ENCODE data around the gene COG2.
A peak's percentile ranks its signal among the peaks of the same experiment; 100 is the strongest.
"Not testable (repeated sequence)": the region's sequence is repeated elsewhere in the genome, so short reads cannot be mapped to it uniquely, and the experiment has no call there.

Gene COG2, protein sequence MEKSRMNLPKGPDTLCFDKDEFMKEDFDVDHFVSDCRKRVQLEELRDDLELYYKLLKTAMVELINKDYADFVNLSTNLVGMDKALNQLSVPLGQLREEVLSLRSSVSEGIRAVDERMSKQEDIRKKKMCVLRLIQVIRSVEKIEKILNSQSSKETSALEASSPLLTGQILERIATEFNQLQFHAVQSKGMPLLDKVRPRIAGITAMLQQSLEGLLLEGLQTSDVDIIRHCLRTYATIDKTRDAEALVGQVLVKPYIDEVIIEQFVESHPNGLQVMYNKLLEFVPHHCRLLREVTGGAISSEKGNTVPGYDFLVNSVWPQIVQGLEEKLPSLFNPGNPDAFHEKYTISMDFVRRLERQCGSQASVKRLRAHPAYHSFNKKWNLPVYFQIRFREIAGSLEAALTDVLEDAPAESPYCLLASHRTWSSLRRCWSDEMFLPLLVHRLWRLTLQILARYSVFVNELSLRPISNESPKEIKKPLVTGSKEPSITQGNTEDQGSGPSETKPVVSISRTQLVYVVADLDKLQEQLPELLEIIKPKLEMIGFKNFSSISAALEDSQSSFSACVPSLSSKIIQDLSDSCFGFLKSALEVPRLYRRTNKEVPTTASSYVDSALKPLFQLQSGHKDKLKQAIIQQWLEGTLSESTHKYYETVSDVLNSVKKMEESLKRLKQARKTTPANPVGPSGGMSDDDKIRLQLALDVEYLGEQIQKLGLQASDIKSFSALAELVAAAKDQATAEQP

DNA sequence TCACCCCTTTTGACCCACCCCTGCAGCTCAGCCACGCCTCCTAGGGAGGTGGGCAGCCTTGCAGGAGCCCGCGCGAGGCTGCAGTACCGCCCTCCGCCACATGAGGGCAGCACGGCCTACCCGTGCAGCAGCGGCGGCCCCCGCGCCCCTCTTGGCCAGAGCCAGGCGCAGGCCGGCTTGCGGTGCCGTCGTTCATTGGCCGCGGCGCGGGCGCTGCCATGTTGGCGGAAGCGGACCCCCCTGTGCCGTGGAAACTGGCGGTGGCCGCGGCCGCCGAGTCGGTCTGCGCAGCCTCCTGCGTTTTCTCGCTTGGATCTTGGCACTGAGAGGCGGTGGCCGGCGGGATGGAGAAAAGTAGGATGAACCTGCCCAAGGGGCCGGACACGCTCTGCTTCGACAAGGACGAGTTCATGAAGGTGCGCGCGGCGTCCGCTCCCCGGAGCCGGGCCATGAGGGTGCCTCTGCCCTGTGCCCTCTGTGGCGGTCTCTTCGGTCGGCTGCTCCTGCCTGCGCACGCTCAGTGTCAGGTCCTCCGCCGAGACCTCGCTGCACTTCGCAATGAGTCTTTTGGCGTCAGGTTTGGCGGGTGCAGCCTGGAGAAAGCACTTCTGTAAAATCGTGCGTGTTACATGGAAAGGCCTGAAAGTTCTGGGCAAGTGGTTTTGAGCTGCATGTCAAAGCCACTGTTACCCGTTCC lies at the start of gene COG2:
COG2 (plus strand) TSS at position 219 of the 697 bp plus-strand sequence; CDS start at position 345, 126 bp downstream.
- peak; percentile 81 for DNase-seq

GRCh38 chr1:230592848-230593414 lies 49.4 kb upstream of the COG2 start:
- no peak for DNase-seq

DNA sequence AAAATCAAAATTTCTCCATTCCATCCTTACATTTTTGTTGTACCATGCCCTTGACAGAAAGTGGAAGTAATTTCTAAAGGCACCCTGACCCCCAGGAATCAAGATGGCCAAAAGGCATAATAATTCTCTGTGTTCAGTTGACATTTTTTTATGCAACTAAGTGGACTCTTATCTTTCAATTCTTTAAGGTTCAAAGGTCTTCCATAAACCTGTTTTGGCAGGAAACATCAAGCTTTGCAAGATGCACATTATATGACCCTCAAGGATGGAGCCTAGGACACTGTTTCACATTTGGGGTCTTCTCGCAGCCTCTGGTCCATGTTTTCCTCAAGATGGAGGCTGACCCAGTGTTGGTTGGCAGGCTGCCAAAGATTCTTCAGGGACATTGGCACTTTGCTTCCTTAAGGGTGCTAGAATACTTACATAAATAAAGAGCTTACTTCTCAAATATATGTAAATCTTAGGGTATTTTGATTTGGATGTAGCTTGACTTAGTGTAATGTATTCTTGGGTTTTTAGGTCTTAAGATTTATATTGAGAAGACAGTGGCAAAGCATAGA lies 48.0 kb upstream of the COG2 start:
- no peak for DNase-seq

GRCh38 chr1:230595181-230595580 lies 47.1 kb upstream of the COG2 start:
- no peak for DNase-seq

GRCh38 chr1:230596306-230596705 lies 46.0 kb upstream of the COG2 start:
- DNase-seq, result no peak

DNA sequence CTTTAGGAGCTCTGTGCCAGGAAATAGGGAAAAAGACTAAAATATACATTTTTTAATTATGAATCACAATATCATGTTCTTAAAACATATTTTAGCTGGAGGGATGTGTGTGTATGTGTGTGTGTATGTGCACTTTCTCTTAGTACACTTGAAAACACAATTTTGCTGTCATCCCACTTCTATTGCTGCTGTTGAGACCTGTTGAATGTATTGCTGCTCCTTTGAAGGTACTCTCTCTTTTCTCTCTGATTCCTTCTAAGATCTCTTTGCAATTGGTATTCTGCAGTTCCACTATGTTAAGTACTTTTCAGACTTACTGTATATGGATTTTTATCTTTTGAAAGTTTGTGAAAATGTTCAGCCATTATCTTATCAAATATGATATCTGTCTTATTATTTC lies 43.5 kb upstream of the COG2 start:
- no peak for DNase-seq

DNA sequence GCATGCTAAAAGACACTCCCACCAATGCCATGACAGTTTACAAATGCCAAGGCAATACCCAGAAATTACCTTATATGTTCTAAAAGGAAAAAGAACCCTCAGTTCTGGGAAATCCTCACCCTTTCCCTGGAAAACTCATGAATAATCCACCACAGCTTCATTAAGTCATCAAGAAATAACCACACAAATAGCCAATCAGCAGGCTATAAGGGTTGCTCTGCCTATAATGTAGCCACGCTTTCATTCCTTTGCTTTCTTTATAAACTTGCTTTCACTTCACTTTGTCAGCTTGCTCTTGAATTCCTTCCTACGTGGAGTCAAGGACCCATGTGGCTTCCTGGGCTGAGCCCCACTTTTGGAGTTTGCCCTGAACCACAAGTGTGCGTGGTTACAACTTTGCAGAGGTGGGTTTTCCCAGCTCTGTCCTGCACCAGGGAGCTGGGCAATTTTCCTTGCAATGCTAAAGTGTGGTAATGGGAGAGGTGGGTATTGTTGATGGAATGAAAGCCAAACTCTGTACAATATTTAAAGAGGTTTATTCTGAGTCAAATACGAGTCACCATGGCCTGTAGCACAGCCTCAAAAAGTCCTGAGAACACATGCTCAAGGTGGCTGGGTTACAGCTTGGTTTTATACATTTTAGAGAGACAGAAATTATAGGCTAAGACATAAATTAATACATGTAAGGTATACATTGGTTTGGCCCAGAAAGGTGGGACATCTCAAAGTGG lies 42.2 kb upstream of the COG2 start:
- no peak for DNase-seq

- not testable (repeated sequence) for DNase-seq
Measured at GRCh38 chr1:230600657-230601400, 41.5 kb upstream of the COG2 start.

DNA sequence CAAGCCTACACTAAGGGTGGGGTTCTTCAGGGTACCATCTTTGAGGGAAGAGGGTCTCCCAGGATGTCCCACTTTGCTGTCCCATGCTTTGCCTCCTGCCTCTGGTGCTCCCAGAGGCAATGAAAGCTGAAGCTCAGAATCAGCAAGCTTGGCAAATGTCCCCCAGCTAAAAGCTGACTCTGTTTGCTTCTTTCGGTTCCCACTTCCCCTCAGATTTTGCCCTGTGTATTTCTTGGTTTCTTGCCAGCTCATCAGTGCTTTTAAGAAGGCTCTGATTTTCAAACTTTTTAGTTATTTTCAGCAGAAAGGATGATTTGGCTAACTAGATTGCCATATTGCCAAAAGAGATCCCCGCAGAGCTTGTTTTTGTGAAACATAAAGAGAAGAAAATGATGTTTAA lies 33.1 kb upstream of the COG2 start:
- no peak for DNase-seq

DNA sequence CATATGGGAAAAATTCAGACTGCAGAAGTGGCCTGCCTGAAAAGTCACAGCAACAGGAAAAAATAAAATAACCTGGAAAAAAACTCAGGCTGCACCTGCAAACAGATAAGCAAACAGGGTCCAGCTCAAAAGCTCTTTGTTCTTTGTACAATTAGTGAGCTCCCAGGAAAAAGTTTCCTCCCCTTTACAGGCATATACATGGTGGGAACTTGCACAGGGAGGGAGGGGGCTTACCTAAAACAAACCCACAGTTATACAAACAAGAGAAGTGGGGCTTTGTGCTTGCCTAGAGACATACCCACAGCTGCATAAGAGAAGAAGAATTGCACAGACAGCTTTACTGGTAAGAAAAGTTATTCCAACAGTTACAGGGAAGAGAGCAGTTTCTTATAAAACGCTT lies 31.7 kb upstream of the COG2 start:
- DNase-seq, result no peak

GRCh38 chr1:230611128-230611877 lies 31.0 kb upstream of the COG2 start:
- no peak for DNase-seq

GRCh38 chr1:230611878-230612235 lies 30.4 kb upstream of the COG2 start:
- DNase-seq, result no peak

GRCh38 chr1:230612651-230613050 lies 29.6 kb upstream of the COG2 start:
- DNase-seq, result no peak

GRCh38 chr1:230614121-230614520 lies 28.2 kb upstream of the COG2 start:
- DNase-seq, result no peak

DNA sequence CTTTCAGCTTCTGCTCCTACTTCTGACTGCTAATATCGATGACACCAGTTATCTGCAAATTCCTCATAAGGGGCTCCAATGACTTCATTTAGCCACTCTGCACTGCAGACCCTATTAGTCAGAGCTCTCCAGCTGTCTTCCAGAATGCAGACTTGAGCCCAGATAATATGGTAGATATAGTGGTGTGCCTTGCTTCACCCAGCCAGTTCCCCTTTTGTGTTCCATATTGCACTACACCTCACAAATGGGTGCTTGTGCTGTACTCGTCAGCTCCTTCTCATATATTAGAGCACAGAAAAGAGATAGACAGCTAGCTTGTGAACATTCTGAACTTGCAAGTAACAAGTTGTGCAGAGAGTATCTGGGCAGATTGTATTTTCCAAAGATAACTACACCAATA lies 23.7 kb upstream of the COG2 start:
- DNase-seq, result no peak

- no peak for DNase-seq
Measured at GRCh38 chr1:230620649-230621323, 21.5 kb upstream of the COG2 start.

- no peak for DNase-seq
Measured at GRCh38 chr1:230621324-230622030, 20.8 kb upstream of the COG2 start.

DNA sequence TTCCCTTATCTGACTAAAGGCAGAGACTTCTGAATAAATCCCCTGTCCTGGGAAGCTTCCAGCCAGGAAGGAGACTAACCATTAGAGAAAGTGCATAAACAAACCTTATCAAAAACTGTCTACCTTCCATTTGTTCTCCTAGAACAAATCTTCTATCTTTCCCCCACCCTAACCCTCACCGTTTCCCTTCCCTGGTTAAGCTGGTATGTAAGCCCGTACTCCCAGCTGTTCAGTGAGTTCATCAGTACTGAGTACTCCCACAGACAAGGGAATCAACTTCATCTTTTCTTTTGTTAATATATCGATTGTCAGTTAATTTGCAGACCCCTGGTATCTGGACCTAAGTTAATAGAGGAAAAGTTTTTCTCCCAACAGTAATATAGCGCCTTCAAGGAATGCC lies 20.1 kb upstream of the COG2 start:
- no peak for DNase-seq

- DNase-seq, result no peak
Measured at GRCh38 chr1:230624097-230624713, 18.1 kb upstream of the COG2 start.
